Thyroid gland (tissue), 4 donors: ENCODE results near the gene CDYL. TPM values are rescaled to one million over a fixed set of nuclear protein-coding genes. Genes with fewer than 3 reads are reported as not detected.

Experiments used
- DNase-seq, 2 donors: peaks; one replicate each; pipeline ENCODE4 v3.0.0-alpha.2; 2019
- H3K27ac ChIP-seq, 3 donors: fragments of 200-600 bp; sonication (generic); 1 replicate in 2 of 3; 2 replicates in 1 of 3; pipeline ENCODE4 v1.5.1; 2016 to 2019; ENCODE audit warnings: mild to moderate bottlenecking in 1 of 3, moderate library complexity in 1 of 3
- H3K27me3 ChIP-seq: fragments of 200-600 bp; sonication (generic); one replicate; pipeline ENCODE4 v1.5.1; 2019
- H3K36me3 ChIP-seq, 2 donors: fragments of 200-600 bp; sonication (generic); one replicate each; pipeline ENCODE4 v1.5.1; 2016 to 2019
- H3K4me1 ChIP-seq, 2 donors: fragments of 200-600 bp; sonication (generic); one replicate each; pipeline ENCODE4 v1.5.1; 2017 to 2019
- H3K4me3 ChIP-seq, 3 donors: fragments of 200-600 bp; sonication (generic); replicated peaks in 1 of 3; 1 replicate in 2 of 3; 2 replicates in 1 of 3; pipeline ENCODE4 v1.5.1; 2016; ENCODE audit warnings: mild to moderate bottlenecking in 1 of 3
- H3K9me3 ChIP-seq: fragments of 200-600 bp; sonication (generic); one replicate; pipeline ENCODE4 v1.5.1; 2017
- POLR2A ChIP-seq, 2 donors: fragments of 450-650 bp; IDR thresholded peaks; one replicate each; pipeline ENCODE4 v1.6.1; 2017; ENCODE audit warnings: antibody characterized with exemption in 2 of 2, mild to moderate bottlenecking in 2 of 2, moderate library complexity in 1 of 2
- WGBS, 2 donors: methylation state at CpG; one replicate each; pipeline ENCODE4 v1.1.5; 2017; 5-methylcytosine and 5-hydroxymethylcytosine counted together
- intact Hi-C: fragments of 100-400 bp; cut with DNase I; formaldehyde crosslinking; loops from one replicate; pipeline ENCODE4 v1.15.1; 2023
- total RNA-seq, 4 donors: library from RNA; depleted of rRNA; stranded (reverse); fragments of >200 nt; gene quantifications; one replicate each; pipeline ENCODE4 v1.2.3, GENCODE V29; 2016
- TF ChIP-seq, protein P1 (sequence below), 6 experiments: fragments of 200-600 bp in 3 of 6; fragments of 450-650 bp in 3 of 6; sonication (generic) in 3 of 6; IDR thresholded peaks; one replicate each; pipeline ENCODE4 v1.5.1; 2016 to 2019; ENCODE audit warnings: antibody characterized with exemption in 6 of 6, mild to moderate bottlenecking in 2 of 6, inconsistent platforms in 1 of 6, moderate library complexity in 1 of 6

CDYL gene
- total RNA-seq, 4 donors from 2014 or later = 22.6 to 61.4 (median 43.7) TPM

DNA sequence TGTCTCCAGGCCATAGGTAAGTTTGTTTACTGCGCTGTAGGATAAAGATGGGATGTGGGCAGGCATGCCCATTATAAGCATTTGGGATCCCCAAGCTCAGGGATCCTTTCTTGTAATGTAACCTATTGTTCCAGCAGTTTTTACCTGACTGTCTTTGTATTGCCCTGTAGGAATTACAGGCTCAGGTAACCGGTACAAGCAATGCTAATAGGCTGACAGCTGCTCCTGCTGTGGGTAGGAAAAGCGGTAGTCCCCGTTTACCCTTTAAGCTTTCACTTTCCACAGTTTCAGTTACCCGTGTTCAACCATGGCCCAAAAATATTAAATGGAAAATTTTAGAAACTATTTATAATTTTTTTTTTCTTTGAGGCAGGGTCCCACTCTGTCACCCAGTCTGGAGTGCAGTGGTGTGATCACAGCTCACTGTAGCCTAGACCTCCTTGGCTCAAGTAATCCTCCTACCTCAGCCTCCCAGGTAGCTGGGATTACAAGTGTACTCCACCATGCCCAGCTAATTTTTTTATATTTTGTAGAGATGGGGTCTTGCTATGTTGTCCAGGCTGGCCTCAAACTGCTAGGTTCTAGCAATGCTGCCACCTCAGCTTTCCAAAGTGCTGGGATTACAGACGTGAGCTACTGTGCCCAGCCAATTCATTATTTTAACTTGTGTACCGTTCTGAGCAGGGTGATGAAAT lies 108.6 kb downstream of the CDYL start:
- DNase-seq = no peak
- Histone ChIP-seq H3K36me3 (no peaks in the 10 kb centered on the region), H3K4me3 (no peak overlapping the region), H3K27ac (no peak overlapping the region), H3K9me3 (no peaks in the 10 kb centered on the region), H3K27me3 (no peaks in the 10 kb centered on the region), H3K4me1 (peaks cover 0 to 3% of the 10 kb centered on the region in 2 donors)
- intact Hi-C loops = no loop called here
- WGBS, 2 donors = 86 to 92% methylated on average over 7 of the region's 7 CpGs
- TF ChIP-seq, protein P1, sequence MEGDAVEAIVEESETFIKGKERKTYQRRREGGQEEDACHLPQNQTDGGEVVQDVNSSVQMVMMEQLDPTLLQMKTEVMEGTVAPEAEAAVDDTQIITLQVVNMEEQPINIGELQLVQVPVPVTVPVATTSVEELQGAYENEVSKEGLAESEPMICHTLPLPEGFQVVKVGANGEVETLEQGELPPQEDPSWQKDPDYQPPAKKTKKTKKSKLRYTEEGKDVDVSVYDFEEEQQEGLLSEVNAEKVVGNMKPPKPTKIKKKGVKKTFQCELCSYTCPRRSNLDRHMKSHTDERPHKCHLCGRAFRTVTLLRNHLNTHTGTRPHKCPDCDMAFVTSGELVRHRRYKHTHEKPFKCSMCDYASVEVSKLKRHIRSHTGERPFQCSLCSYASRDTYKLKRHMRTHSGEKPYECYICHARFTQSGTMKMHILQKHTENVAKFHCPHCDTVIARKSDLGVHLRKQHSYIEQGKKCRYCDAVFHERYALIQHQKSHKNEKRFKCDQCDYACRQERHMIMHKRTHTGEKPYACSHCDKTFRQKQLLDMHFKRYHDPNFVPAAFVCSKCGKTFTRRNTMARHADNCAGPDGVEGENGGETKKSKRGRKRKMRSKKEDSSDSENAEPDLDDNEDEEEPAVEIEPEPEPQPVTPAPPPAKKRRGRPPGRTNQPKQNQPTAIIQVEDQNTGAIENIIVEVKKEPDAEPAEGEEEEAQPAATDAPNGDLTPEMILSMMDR (IDR thresholded peaks at IDR 0.05) = no peak

DNA sequence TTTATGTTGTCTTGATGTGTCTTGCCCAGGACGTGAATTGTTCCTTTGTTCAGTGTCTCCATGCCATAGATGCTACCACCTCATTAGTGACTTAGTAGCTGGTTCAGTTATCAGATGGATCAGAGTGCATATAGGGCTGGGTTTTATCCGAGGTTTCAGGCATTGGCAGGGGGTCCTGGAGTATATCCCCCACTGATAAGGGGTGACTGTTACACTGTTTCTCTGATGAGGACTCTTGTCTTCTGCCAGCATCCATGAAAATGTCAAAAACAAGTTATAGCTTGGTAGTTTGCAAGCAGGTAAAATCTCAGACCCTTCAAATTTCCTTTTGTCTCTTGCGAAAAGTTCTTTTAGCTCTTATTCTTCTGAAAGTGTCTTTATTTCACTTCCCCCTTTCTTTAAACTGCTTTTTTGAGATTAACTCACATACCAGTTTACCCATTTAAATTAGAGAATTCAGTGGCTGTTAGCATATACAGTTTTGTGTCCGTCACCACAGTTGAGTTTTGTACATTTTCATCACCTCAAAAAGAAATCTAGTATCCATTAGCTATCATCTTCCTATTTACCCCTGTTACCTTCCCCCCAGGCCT lies 109.2 kb downstream of the CDYL start:
- H3K4me1 ChIP-seq = peaks cover 0 to 3% of the 10 kb centered on the region in 2 donors
- H3K36me3 ChIP-seq = no peaks in the 10 kb centered on the region
- TF ChIP-seq, protein P1 (IDR thresholded peaks at IDR 0.05) = no peak
- TF ChIP-seq POLR2A (IDR thresholded peaks at IDR 0.05) = no peak
- 89 to 91% methylated on average over 4 of the region's 4 CpGs for WGBS, 2 donors
- DNase-seq = no peak
- H3K4me3 ChIP-seq = no peak overlapping the region
- no peaks in the 10 kb centered on the region for H3K27me3 ChIP-seq
- no peaks in the 10 kb centered on the region for H3K9me3 ChIP-seq
- intact Hi-C loops = no loop called here
- no peak overlapping the region for H3K27ac ChIP-seq

DNA sequence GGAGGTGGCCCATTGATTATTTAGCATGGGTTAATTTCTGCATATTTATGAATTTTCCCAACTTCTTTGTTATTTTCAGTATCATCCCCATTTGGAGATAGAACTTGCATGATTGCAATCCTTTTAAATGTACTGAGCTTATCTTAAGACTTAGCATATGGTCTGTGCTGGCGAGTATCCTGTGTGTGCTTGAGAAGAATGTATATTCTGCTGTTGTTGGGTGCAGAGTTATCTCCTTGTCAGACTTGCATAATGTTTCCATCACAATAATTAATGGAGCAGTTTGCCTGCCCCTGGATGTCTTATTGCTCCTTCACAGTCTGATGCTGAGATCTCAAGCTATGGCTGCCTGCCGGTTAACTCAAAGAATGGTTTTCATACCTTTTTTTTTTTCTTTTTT lies 112.6 kb downstream of the CDYL start:
- H3K4me3 ChIP-seq = no peak overlapping the region
- intact Hi-C loops = no loop called here
- no peaks in the 10 kb centered on the region for H3K9me3 ChIP-seq
- peaks cover 4 to 7% of the 10 kb centered on the region in 2 donors for H3K36me3 ChIP-seq
- H3K27ac ChIP-seq = no peak overlapping the region
- 98 to 100% methylated on average over 2 of the region's 2 CpGs for WGBS, 2 donors
- H3K4me1 ChIP-seq = no peaks in the 10 kb centered on the region
- H3K27me3 ChIP-seq = no peaks in the 10 kb centered on the region
- TF ChIP-seq, protein P1 (IDR thresholded peaks at IDR 0.05) = no peak
- TF ChIP-seq POLR2A (IDR thresholded peaks at IDR 0.05) = no peak
- DNase-seq = no peak

DNA sequence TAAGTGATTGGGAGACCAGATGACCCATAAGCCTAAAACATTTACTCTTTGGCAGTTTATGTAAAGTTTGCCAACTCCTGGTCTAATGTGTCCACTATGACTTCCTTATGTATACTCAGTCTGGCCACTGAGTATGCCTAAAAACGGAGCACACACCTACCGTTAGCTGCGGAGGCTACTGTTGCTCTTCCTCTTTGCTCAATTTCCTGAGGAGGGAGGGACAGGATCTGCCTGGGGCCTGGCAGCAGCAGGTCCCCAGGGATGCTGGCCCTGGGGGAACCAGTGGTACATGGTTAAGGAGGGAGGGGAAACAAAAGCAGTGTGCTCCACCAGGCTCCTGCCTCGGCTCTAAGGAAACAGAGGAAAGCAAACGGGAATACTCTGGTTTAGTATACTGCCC lies 113.5 kb downstream of the CDYL start:
- H3K4me3 ChIP-seq = no peak overlapping the region
- no peak for DNase-seq
- intact Hi-C loops = no loop called here
- H3K27ac ChIP-seq = no peak overlapping the region
- WGBS, 2 donors = 69 to 85% methylated on average over 5 of the region's 5 CpGs
- H3K4me1 ChIP-seq = no peaks in the 10 kb centered on the region
- no peak for TF ChIP-seq POLR2A (IDR thresholded peaks at IDR 0.05)
- TF ChIP-seq, protein P1 (IDR thresholded peaks at IDR 0.05) = no peak
- H3K36me3 ChIP-seq = peaks cover 4 to 7% of the 10 kb centered on the region in 2 donors
- H3K27me3 ChIP-seq = no peaks in the 10 kb centered on the region
- H3K9me3 ChIP-seq = no peaks in the 10 kb centered on the region

DNA sequence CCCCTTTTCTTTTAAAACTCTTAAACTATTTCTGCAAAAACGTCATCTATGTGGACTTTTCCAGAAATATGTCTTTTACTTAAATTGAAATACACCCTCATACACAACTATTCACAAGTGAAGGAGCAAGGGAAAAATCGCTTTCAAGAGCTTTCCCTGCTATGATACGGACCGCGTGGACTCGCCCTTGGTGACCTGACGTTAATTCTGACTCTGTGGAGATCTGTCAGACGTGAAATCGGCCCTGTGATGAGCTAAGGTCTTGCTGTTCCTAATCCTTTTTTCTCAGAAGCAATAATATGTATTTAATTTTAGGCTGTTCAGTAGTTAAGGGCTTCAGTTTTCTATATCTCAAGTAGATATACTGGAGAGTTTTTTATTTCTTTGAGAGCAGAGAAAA lies 114.0 kb downstream of the CDYL start:
- Histone ChIP-seq H3K27me3 (no peaks in the 10 kb centered on the region), H3K9me3 (no peaks in the 10 kb centered on the region), H3K36me3 (peaks cover 4 to 7% of the 10 kb centered on the region in 2 donors), H3K4me1 (no peaks in the 10 kb centered on the region), H3K4me3 (no peak overlapping the region), H3K27ac (no peak overlapping the region)
- 92 to 94% methylated on average over 9 of the region's 9 CpGs for WGBS, 2 donors
- intact Hi-C loops = no loop called here
- TF ChIP-seq, protein P1 (IDR thresholded peaks at IDR 0.05) = no peak
- no peak for TF ChIP-seq POLR2A (IDR thresholded peaks at IDR 0.05)
- DNase-seq = no peak
